ENCODE data around the gene SLC7A11.

Gene SLC7A11

DNA sequence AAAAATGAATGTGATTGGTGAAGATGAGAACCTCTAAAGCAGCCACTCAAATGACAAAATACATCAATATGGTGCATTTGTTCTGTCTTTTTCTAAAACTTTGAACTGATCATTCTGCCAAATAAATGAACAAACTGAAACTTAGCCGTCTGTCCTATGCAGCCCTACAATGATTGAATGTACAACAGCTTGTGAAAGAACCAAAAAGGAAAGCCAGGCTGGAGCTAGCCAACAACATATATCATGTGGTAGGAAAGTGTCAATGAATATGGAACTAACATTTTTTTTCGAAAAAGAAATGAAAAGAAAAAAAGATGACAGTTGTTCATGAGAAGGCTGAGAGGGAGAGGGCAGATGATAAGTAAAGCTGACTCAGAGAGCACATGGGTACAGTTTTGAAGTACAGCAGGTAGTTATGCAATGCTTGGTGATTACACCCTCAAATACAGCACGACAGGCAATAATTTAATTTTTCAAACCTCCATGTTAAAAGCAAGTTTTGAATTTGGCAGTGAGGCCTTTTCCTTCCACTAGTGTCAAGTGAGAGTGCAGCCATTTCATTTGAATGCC lies 21.2 kb upstream of the SLC7A11 start:
- TF ChIP-seq Cebpa-rat (IDR thresholded peaks at IDR 0.05): no peak
- Histone ChIP-seq H3K4me3 (no peak overlapping the region), H3K4me2 (no peak overlapping the region), H3K9ac (no peak overlapping the region), H3K4me1 (peaks cover 0 to 8% (median 0%) of the 10 kb centered on the region in 10 experiments; a peak in 1 of 20 replicates), H3K27ac (no peak overlapping the region), H3K27me3 (no peaks in the 10 kb centered on the region), H3K9me3 (replicated peaks in 1 of 11) (no peaks in the 10 kb centered on the region), H3K36me3 (no peaks in the 10 kb centered on the region), H4K20me1 (no peaks in the 10 kb centered on the region)

GRCh38 chr4:138262469-138262868 lies 20.3 kb upstream of the SLC7A11 start:
- no peak overlapping the region for H3K4me2 ChIP-seq
- H3K27ac ChIP-seq: no peak overlapping the region
- H4K20me1 ChIP-seq: no peaks in the 10 kb centered on the region
- H3K27me3 ChIP-seq: no peaks in the 10 kb centered on the region
- no peak overlapping the region for H3K4me3 ChIP-seq
- H3K4me1 ChIP-seq: peaks cover 0 to 8% (median 0%) of the 10 kb centered on the region in 10 experiments; a peak in 1 of 20 replicates
- H3K36me3 ChIP-seq: no peaks in the 10 kb centered on the region
- H3K9me3 ChIP-seq (replicated peaks in 1 of 11): no peaks in the 10 kb centered on the region
- TF ChIP-seq Cebpa-rat (IDR thresholded peaks at IDR 0.05): no peak
- no peak overlapping the region for H3K9ac ChIP-seq

DNA sequence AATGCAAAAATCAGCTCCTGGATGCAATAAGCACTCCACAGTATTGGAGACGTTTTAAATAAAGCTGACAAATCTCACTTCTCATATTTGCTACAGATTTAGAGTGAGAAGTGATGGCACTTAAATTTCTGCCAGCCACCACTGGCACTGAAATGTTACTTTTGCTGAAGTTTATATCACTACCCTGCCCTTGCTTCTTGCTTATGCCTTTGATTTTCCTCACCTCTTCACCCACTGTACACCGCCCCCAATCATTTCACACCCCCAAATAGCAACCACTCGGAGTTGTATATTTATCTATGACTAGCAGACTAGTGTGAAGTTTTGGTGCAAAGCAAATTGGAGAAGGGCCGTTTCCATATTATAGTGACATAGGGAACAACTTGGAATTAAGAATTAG lies 19.9 kb upstream of the SLC7A11 start:
- Histone ChIP-seq H3K4me2 (no peak overlapping the region), H3K9ac (no peak overlapping the region), H3K4me3 (no peak overlapping the region), H3K36me3 (no peaks in the 10 kb centered on the region), H3K9me3 (replicated peaks in 1 of 11) (no peaks in the 10 kb centered on the region), H4K20me1 (no peaks in the 10 kb centered on the region), H3K27me3 (no peaks in the 10 kb centered on the region), H3K27ac (no peak overlapping the region), H3K4me1 (peaks cover 0 to 8% (median 0%) of the 10 kb centered on the region in 10 experiments; a peak in 1 of 20 replicates)
- TF ChIP-seq Cebpa-rat (IDR thresholded peaks at IDR 0.05): no peak

DNA sequence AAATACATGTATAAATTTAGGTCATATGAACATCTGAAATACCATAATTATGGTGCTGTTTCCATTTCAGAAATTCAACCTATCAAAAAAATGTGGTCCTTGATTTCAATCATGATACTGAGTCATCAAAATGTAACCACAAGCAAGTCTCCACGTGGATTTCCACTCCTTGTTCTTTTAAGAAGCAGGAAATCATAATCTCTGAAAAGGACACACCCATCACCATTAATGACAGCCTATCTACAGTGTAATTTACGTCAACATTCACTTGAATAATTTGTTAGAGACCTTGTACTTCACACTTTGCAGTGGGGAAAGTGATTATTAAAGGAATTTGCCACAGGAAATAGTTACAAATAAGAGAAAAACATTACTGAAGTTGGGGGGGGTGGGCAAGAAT lies 17.7 kb upstream of the SLC7A11 start:
- H3K27ac ChIP-seq: no peak overlapping the region
- H3K9ac ChIP-seq: no peak overlapping the region
- H3K4me2 ChIP-seq: no peak overlapping the region; a peak in 1 of 22 replicates
- H3K36me3 ChIP-seq: no peaks in the 10 kb centered on the region
- H4K20me1 ChIP-seq: no peaks in the 10 kb centered on the region
- no peak for TF ChIP-seq Cebpa-rat (IDR thresholded peaks at IDR 0.05)
- no peaks in the 10 kb centered on the region for H3K27me3 ChIP-seq
- H3K4me3 ChIP-seq: no peak overlapping the region
- peaks cover 0 to 11% (median 9%) of the 10 kb centered on the region in 11 experiments; a peak in 19 of 22 replicates for H3K9me3 ChIP-seq (replicated peaks in 1 of 11)
- H3K4me1 ChIP-seq: peaks cover 0 to 8% (median 0%) of the 10 kb centered on the region in 10 experiments; a peak in 1 of 20 replicates

DNA sequence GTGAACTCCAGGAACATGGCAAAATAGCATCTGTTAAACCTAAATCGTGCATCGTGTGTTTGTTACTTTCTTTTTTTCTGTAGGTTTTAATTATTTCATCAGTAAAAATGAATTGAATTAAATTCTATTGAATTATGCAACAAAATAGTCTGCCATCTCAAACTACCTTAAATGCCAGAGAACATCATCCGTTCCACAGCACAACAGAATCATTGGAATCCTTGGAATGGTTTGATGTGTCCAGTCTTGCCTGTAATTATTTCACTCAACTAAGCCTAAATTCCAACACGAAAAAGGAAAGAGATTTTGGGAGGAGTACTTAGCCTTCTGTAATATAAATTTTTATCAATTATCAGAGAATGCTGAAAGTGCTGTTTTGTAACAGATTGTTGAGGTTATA lies 17.1 kb upstream of the SLC7A11 start:
- H3K4me1 ChIP-seq: peaks cover 0 to 8% (median 0%) of the 10 kb centered on the region in 10 experiments; a peak in 1 of 20 replicates

GRCh38 chr4:138256608-138257007 lies 14.5 kb upstream of the SLC7A11 start:
- Histone ChIP-seq H4K20me1 (no peaks in the 10 kb centered on the region), H3K9ac (no peak overlapping the region), H3K4me3 (no peak overlapping the region), H3K27ac (no peak overlapping the region), H3K4me2 (no peak overlapping the region), H3K27me3 (no peaks in the 10 kb centered on the region), H3K9me3 (replicated peaks in 1 of 11) (peaks cover 0 to 11% (median 9%) of the 10 kb centered on the region in 11 experiments; a peak in 19 of 22 replicates), H3K4me1 (peaks cover 0 to 5% (median 0%) of the 10 kb centered on the region in 10 experiments; a peak in 1 of 20 replicates), H3K36me3 (no peaks in the 10 kb centered on the region)
- no peak for TF ChIP-seq Cebpa-rat (IDR thresholded peaks at IDR 0.05)

More for the DNA sequence above, 17.1 kb upstream of the SLC7A11 start:
- Histone ChIP-seq H3K4me2 (no peak overlapping the region), H3K4me3 (no peak overlapping the region), H3K9me3 (replicated peaks in 1 of 11) (peaks cover 0 to 11% (median 9%) of the 10 kb centered on the region in 11 experiments; a peak in 19 of 22 replicates), H4K20me1 (no peaks in the 10 kb centered on the region), H3K27me3 (no peaks in the 10 kb centered on the region), H3K9ac (no peak overlapping the region), H3K27ac (no peak overlapping the region), H3K36me3 (no peaks in the 10 kb centered on the region)
- no peak for TF ChIP-seq Cebpa-rat (IDR thresholded peaks at IDR 0.05)

GRCh38 chr4:138255917-138256597 lies 13.9 kb upstream of the SLC7A11 start:
- H3K27ac ChIP-seq: no peak overlapping the region
- H3K27me3 ChIP-seq: no peaks in the 10 kb centered on the region
- H3K9me3 ChIP-seq (replicated peaks in 1 of 11): peaks cover 0 to 11% (median 9%) of the 10 kb centered on the region in 11 experiments; a peak in 19 of 22 replicates
- no peak overlapping the region for H3K9ac ChIP-seq
- no peaks in the 10 kb centered on the region for H4K20me1 ChIP-seq
- H3K4me1 ChIP-seq: no peaks in the 10 kb centered on the region; a peak in 1 of 20 replicates
- no peak overlapping the region for H3K4me3 ChIP-seq
- H3K4me2 ChIP-seq: no peak overlapping the region
- no peak for TF ChIP-seq Cebpa-rat (IDR thresholded peaks at IDR 0.05)
- H3K36me3 ChIP-seq: no peaks in the 10 kb centered on the region

- Histone ChIP-seq H4K20me1 (no peaks in the 10 kb centered on the region), H3K27me3 (no peaks in the 10 kb centered on the region), H3K4me3 (no peak overlapping the region), H3K9ac (no peak overlapping the region), H3K27ac (no peak overlapping the region), H3K4me2 (no peak overlapping the region), H3K36me3 (no peaks in the 10 kb centered on the region), H3K9me3 (replicated peaks in 1 of 11) (peaks cover 0 to 11% (median 9%) of the 10 kb centered on the region in 11 experiments; a peak in 19 of 22 replicates), H3K4me1 (no peaks in the 10 kb centered on the region)
- no peak for TF ChIP-seq Cebpa-rat (IDR thresholded peaks at IDR 0.05)
Observed at GRCh38 chr4:138252551-138252950, 10.4 kb upstream of the SLC7A11 start.

- Histone ChIP-seq H3K4me2 (no peak overlapping the region), H3K27me3 (no peaks in the 10 kb centered on the region), H3K9ac (no peak overlapping the region), H3K4me3 (no peak overlapping the region), H3K4me1 (no peaks in the 10 kb centered on the region), H3K9me3 (replicated peaks in 1 of 11) (peaks cover 0 to 11% (median 9%) of the 10 kb centered on the region in 11 experiments; a peak in 19 of 22 replicates), H3K36me3 (no peaks in the 10 kb centered on the region), H4K20me1 (no peaks in the 10 kb centered on the region), H3K27ac (no peak overlapping the region)
- no peak for TF ChIP-seq Cebpa-rat (IDR thresholded peaks at IDR 0.05)
Observed at GRCh38 chr4:138251938-138252337, 9.8 kb upstream of the SLC7A11 start.
